HCT116 (cell line): Measurements from ENCODE around the gene SOST. TPM values are rescaled to one million over a fixed set of nuclear protein-coding genes. Genes with fewer than 3 reads are reported as not detected.

Experiments used
- ATAC-seq: fragments of 200-7000 bp; cut with Tn5 transposase; 2 replicates; pipeline ENCODE4 v1.9.1; 2020; ENCODE audit warnings: mild to moderate bottlenecking, moderate library complexity
- BruUV-seq: library from RNA; stranded (reverse); fragments of 400-500 nt; replicated peaks from 2 replicates; lab custom pipeline; 2021; lab: Mats Ljungman, UMichigan
- CTCF ChIA-PET: fragments of 300-600 bp; sonication (Branson Sonifier 250); formaldehyde crosslinking; loops from one replicate; lab custom pipeline; 2021; ENCODE audit warnings: antibody characterized with exemption; lab: Charles Lee
- POLR2A ChIA-PET: fragments of 300-600, 350-600 bp; sonication (Branson Sonifier 250); formaldehyde crosslinking; loops from one replicate; lab custom pipeline; 2021; ENCODE audit warnings: antibody characterized with exemption; lab: Charles Lee
- RAD21 ChIA-PET, 2 experiments: fragments of 300-600 bp; sonication (Branson Sonifier 250); formaldehyde crosslinking; loops; one replicate each; lab custom pipeline; 2023; ENCODE audit warnings: low total read pairs in 2 of 2; ENCODE audit not compliant: uncharacterized antibody in 2 of 2, unreplicated experiment in 2 of 2, low non-redundant PET in 1 of 2; lab: Charles Lee
- DNase-seq: peaks from one replicate; pipeline ENCODE4 v3.0.0-alpha.2; 2010; ENCODE audit warnings: low read depth, low spot score
- H2AFZ ChIP-seq: fragments of 200-600 bp; shearing (Covaris generic), sonication (generic); 2 replicates; pipeline ENCODE4 v1.6.1; 2017; ENCODE audit warnings: low read depth, mixed run types, mixed read lengths, antibody characterized with exemption, low read length; ENCODE audit not compliant: poor library complexity, severe bottlenecking
- H3K27ac ChIP-seq: 2 replicates; pipeline ENCODE4 v1.5.1; 2012; ENCODE audit warnings: low read depth, low read length
- H3K27me3 ChIP-seq: fragments of 200-600 bp; sonication (generic); 2 replicates; pipeline ENCODE4 v1.6.1; 2016; ENCODE audit warnings: mixed run types, low read length, mixed read lengths; ENCODE audit not compliant: insufficient read depth
- H3K36me3 ChIP-seq, 2 experiments: fragments of 200-500 bp in 1 of 2; fragments of 200-600 bp in 1 of 2; sonication (Bioruptor generic) in 1 of 2; sonication (generic) in 1 of 2; 2 replicates each; pipeline versions ENCODE4 v1.5.1 to v1.6.1; 2014 to 2016; ENCODE audit warnings: low read length in 2 of 2, inconsistent platforms in 1 of 2, mixed read lengths in 1 of 2, mixed run types in 1 of 2; ENCODE audit not compliant: insufficient read depth in 2 of 2, control insufficient read depth in 1 of 2
- H3K4me1 ChIP-seq, 2 experiments: fragments of 200-600 bp in 1 of 2; sonication (generic) in 1 of 2; 2 replicates each; pipeline versions ENCODE4 v1.5.1 to v1.6.1; 2012 to 2017; ENCODE audit warnings: low read length in 2 of 2, inconsistent platforms in 1 of 2, mild to moderate bottlenecking in 1 of 2, mixed read lengths in 1 of 2, mixed run types in 1 of 2, moderate library complexity in 1 of 2; ENCODE audit not compliant: insufficient read depth in 2 of 2, control insufficient read depth in 1 of 2
- H3K4me2 ChIP-seq: fragments of 200-600 bp; sonication (generic); 2 replicates; pipeline ENCODE4 v1.6.1; 2017; ENCODE audit warnings: mixed run types, low read length, mixed read lengths
- H3K4me3 ChIP-seq, 2 experiments: fragments of 200-600 bp in 1 of 2; sonication (generic) in 1 of 2; replicated peaks in 1 of 2; 2 replicates each; pipeline ENCODE4 v1.5.1; 2011 to 2016; ENCODE audit warnings: low read length in 2 of 2, control low read depth in 1 of 2, low read depth in 1 of 2, mild to moderate bottlenecking in 1 of 2, mixed read lengths in 1 of 2, mixed run types in 1 of 2
- H3K79me2 ChIP-seq: fragments of 200-600 bp; sonication (generic); 2 replicates; pipeline ENCODE4 v1.6.1; 2017; ENCODE audit warnings: mild to moderate bottlenecking, mixed run types, low read length, moderate library complexity, mixed read lengths; ENCODE audit not compliant: insufficient read depth
- H3K9ac ChIP-seq: fragments of 200-600 bp; sonication (generic); 2 replicates; pipeline ENCODE4 v1.6.1; 2016; ENCODE audit warnings: low read length, mixed read lengths
- H3K9me2 ChIP-seq: fragments of 200-600 bp; sonication (generic), shearing (Covaris generic); 2 replicates; pipeline ENCODE4 v1.6.1; 2017; ENCODE audit warnings: mixed run types, mild to moderate bottlenecking, moderate library complexity; ENCODE audit not compliant: insufficient read depth
- H3K9me3 ChIP-seq, 2 experiments: fragments of 200-500 bp in 1 of 2; fragments of 200-600 bp in 1 of 2; sonication (Bioruptor generic) in 1 of 2; sonication (generic) in 1 of 2; 2 replicates each; pipeline ENCODE4 v1.6.1; 2014 to 2017; ENCODE audit warnings: low read length in 2 of 2, mixed read lengths in 2 of 2, inconsistent platforms in 1 of 2, low read depth in 1 of 2, mild to moderate bottlenecking in 1 of 2, mixed run types in 1 of 2, moderate library complexity in 1 of 2; ENCODE audit not compliant: control insufficient read depth in 1 of 2, insufficient read depth in 1 of 2
- H4K20me1 ChIP-seq: fragments of 200-600 bp; sonication (generic), shearing (Covaris generic); 2 replicates; pipeline ENCODE4 v1.6.1; 2017; ENCODE audit warnings: mixed run types, mild to moderate bottlenecking, moderate library complexity; ENCODE audit not compliant: insufficient read depth
- CEBPB ChIP-seq: IDR thresholded peaks from 2 replicates; pipeline ENCODE4 v1.6.1; 2012; ENCODE audit warnings: low read depth
- EGR1 ChIP-seq: IDR thresholded peaks from 2 replicates; pipeline ENCODE4 v1.6.1; 2012; ENCODE audit warnings: low read depth
- ELF1 ChIP-seq: IDR thresholded peaks from 2 replicates; pipeline ENCODE4 v1.6.1; 2012; ENCODE audit warnings: low read depth, borderline replicate concordance
- EZH2phosphoT487 ChIP-seq: fragments of 200-600 bp; IDR thresholded peaks from 2 replicates; pipeline ENCODE4 v1.6.1; 2018; ENCODE audit warnings: antibody characterized with exemption, borderline replicate concordance
- JUND ChIP-seq: IDR thresholded peaks from 2 replicates; pipeline ENCODE4 v1.6.1; 2012
- POLR2AphosphoS5 ChIP-seq: IDR thresholded peaks from 2 replicates; pipeline ENCODE4 v1.6.1; 2011; ENCODE audit warnings: mild to moderate bottlenecking, low read depth, low read length, moderate library complexity
- RAD21 ChIP-seq: IDR thresholded peaks from 2 replicates; pipeline ENCODE4 v1.6.1; 2012; ENCODE audit warnings: low read depth, mild to moderate bottlenecking
- SP1 ChIP-seq: IDR thresholded peaks from 2 replicates; pipeline ENCODE4 v1.6.1; 2012; ENCODE audit warnings: low read depth
- SRF ChIP-seq: IDR thresholded peaks from 2 replicates; pipeline ENCODE4 v1.6.1; 2012; ENCODE audit warnings: low read depth
- TCF7L2 ChIP-seq: IDR thresholded peaks from 2 replicates; pipeline ENCODE4 v1.7.0; 2011; ENCODE audit warnings: borderline replicate concordance, inconsistent platforms; ENCODE audit not compliant: insufficient read depth, insufficient read length; ENCODE audit errors: extremely low read depth
- ZFX ChIP-seq: fragments of 450-650 bp; IDR thresholded peaks from 2 replicates; pipeline ENCODE4 v1.6.1; 2017
- ZNF274 ChIP-seq: fragments of 200-500 bp; sonication (Bioruptor generic); IDR thresholded peaks from 2 replicates; pipeline ENCODE4 v1.6.1; 2014; ENCODE audit warnings: mild to moderate bottlenecking, low read depth, low read length, inconsistent platforms
- intact Hi-C: fragments of 100-400 bp; cut with micrococcal nuclease; formaldehyde crosslinking; loops from 2 replicates; pipeline ENCODE4 v1.10.0; 2022
- total RNA-seq: library from RNA; stranded (reverse); gene quantifications from one replicate; pipeline ENCODE4 v1.2.1, GENCODE V29; 2021; ENCODE audit not compliant: unreplicated experiment
- TF ChIP-seq, protein P1 (sequence below): IDR thresholded peaks from 2 replicates; pipeline ENCODE4 v1.6.1; 2011; ENCODE audit warnings: mild to moderate bottlenecking, low read length, moderate library complexity; ENCODE audit not compliant: insufficient replicate concordance; ENCODE audit errors: extremely low read depth
- TF ChIP-seq, protein P2 (sequence below): IDR thresholded peaks from 2 replicates; pipeline ENCODE4 v1.6.1; 2012
- TF ChIP-seq, protein P3 (sequence below): IDR thresholded peaks from 2 replicates; pipeline ENCODE4 v1.6.1; 2012; ENCODE audit warnings: low read depth

The SOST gene
- total RNA-seq, 1 experiment from 2014 or later = not detected

DNA sequence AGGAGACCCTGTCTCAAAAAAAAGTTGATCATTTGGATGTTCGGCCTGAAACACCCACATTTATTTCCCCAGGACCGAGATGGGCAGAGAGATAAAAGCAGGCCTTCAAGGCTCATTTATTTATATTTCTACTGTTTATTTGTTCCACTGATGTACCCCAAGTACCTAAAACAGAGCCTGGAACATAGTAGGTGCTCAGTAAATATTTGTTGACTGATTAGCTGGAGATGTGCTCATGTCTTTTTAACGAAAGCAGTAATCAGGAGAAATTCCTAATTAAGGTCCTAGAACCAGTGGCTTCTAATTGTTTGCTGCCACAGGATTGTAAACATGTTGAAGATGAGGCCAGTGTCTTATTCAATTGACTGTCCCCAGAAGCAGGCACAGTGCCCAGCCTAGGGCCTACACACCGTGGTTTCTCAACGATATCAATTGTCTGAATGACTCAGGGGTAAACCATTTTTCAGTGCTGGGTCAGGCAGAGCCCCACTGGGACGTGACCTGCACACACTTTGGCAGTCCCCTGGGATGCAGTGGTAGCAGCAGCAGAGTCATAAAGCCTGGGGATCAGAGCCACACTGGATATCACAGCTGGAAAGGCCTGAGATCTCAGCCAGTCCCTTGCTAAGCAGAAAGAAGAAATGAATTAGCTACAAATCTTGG, 34.8 kb downstream of the SOST start (continued):
- TF ChIP-seq, protein P1, sequence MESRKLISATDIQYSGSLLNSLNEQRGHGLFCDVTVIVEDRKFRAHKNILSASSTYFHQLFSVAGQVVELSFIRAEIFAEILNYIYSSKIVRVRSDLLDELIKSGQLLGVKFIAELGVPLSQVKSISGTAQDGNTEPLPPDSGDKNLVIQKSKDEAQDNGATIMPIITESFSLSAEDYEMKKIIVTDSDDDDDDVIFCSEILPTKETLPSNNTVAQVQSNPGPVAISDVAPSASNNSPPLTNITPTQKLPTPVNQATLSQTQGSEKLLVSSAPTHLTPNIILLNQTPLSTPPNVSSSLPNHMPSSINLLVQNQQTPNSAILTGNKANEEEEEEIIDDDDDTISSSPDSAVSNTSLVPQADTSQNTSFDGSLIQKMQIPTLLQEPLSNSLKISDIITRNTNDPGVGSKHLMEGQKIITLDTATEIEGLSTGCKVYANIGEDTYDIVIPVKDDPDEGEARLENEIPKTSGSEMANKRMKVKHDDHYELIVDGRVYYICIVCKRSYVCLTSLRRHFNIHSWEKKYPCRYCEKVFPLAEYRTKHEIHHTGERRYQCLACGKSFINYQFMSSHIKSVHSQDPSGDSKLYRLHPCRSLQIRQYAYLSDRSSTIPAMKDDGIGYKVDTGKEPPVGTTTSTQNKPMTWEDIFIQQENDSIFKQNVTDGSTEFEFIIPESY = no peak
- TF ChIP-seq ZNF274 (no peak), SRF (no peak)

DNA sequence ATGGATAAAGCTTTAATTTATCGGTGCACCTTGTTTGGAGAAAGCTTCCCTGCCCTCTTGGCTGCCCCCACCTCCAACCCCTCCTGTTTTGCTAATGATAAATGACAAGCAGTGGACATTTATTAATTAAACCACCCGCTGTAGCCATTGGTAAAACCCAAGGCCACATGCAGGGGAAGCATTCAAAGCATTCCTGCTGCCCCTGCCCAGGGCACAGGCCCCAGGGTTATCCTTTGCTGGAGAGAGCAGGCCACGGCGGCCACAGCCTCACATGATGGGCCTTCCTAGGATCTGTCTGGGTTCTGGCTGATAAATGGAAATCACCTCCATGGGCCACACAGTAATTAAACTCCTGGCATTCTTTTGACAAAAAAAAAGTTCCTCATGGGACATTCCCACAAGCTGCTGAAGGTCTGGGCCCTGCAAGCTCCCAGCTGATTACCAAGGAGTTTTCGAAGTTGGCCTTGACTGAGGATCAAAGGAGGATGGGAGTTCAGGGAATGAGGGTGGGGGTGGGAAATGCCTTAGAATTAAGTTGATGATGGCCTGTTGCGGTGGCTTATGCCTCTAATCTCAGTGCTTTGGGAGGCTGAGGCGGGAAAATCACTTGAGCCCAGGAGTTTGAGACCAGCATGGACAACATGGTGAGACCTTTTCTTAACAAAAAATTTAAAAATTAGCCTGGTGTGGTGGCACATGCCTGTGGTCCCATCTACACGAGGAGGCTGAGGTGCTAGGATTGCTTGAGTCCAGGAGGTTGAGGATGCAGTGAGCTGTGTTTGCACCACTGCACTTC, 35.5 kb downstream of the SOST start:
- Histone ChIP-seq H3K9me2 (no peaks in the 10 kb centered on the region), H4K20me1 (no peaks in the 10 kb centered on the region), H3K27me3 (no peaks in the 10 kb centered on the region), H3K9me3 (no peaks in the 10 kb centered on the region), H3K27ac (no peak overlapping the region), H3K4me1 (peaks cover 0 to 23% of the 10 kb centered on the region in 2 experiments; a peak in 2 of 4 replicates), H2AFZ (no peak overlapping the region), H3K4me3 (no peak overlapping the region), H3K79me2 (no peaks in the 10 kb centered on the region), H3K36me3 (no peaks in the 10 kb centered on the region), H3K9ac (no peak overlapping the region), H3K4me2 (no peak overlapping the region)
- CTCF ChIA-PET = no interaction called here
- intact Hi-C loops = no loop called here
- RAD21 ChIA-PET = no interaction called here
- ATAC-seq (no peak), DNase-seq (no peak)
- POLR2A ChIA-PET = no interaction called here
- no TSS peak for BruUV-seq
- no peak for TF ChIP-seq CEBPB
- TF ChIP-seq EZH2phosphoT487 = no peak
- TF ChIP-seq, protein P2, sequence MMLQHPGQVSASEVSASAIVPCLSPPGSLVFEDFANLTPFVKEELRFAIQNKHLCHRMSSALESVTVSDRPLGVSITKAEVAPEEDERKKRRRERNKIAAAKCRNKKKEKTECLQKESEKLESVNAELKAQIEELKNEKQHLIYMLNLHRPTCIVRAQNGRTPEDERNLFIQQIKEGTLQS = no peak
- TF ChIP-seq POLR2AphosphoS5 = no peak
- no peak for TF ChIP-seq EGR1
- TF ChIP-seq TCF7L2 = no peak
- TF ChIP-seq, protein P1 = no peak
- no peak for TF ChIP-seq SP1
- TF ChIP-seq JUND = no peak
- no peak for TF ChIP-seq ELF1
- no peak for TF ChIP-seq ZFX
- TF ChIP-seq RAD21 = no peak
- TF ChIP-seq, protein P3, sequence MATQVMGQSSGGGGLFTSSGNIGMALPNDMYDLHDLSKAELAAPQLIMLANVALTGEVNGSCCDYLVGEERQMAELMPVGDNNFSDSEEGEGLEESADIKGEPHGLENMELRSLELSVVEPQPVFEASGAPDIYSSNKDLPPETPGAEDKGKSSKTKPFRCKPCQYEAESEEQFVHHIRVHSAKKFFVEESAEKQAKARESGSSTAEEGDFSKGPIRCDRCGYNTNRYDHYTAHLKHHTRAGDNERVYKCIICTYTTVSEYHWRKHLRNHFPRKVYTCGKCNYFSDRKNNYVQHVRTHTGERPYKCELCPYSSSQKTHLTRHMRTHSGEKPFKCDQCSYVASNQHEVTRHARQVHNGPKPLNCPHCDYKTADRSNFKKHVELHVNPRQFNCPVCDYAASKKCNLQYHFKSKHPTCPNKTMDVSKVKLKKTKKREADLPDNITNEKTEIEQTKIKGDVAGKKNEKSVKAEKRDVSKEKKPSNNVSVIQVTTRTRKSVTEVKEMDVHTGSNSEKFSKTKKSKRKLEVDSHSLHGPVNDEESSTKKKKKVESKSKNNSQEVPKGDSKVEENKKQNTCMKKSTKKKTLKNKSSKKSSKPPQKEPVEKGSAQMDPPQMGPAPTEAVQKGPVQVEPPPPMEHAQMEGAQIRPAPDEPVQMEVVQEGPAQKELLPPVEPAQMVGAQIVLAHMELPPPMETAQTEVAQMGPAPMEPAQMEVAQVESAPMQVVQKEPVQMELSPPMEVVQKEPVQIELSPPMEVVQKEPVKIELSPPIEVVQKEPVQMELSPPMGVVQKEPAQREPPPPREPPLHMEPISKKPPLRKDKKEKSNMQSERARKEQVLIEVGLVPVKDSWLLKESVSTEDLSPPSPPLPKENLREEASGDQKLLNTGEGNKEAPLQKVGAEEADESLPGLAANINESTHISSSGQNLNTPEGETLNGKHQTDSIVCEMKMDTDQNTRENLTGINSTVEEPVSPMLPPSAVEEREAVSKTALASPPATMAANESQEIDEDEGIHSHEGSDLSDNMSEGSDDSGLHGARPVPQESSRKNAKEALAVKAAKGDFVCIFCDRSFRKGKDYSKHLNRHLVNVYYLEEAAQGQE = no peak
- TF ChIP-seq ZNF274 = no peak
